Adrenal gland (tissue), 12 donors: ENCODE results near the gene TSHZ2. TPM values are rescaled to one million over a fixed set of nuclear protein-coding genes. Genes with fewer than 3 reads are reported as not detected.

Experiments
- DNase-seq, 7 donors: peaks; one replicate each; pipeline ENCODE4 v3.0.0-alpha.2; 2019 to 2020
- H3K27ac ChIP-seq, 5 donors: fragments of 200-600 bp; sonication (generic) in 4 of 5; 1 replicate in 3 of 5; 2 replicates in 2 of 5; pipeline versions ENCODE4 v1.5.1 to v1.8.0; 2016 to 2020; ENCODE audit warnings: mild to moderate bottlenecking in 1 of 5
- H3K27me3 ChIP-seq: fragments of 200-600 bp; 2 replicates; pipeline ENCODE4 v1.8.0; 2021
- H3K36me3 ChIP-seq, 2 donors: fragments of 200-600 bp; replicated peaks in 1 of 2; 1 replicate in 1 of 2; 2 replicates in 1 of 2; pipeline versions ENCODE4 v1.5.1 to v1.8.0; 2018 to 2022
- H3K4me1 ChIP-seq, 2 donors: fragments of 200-600 bp; replicated peaks in 1 of 2; 1 replicate in 1 of 2; 2 replicates in 1 of 2; pipeline versions ENCODE4 v1.5.1 to v1.8.0; 2018 to 2021
- H3K4me3 ChIP-seq, 4 donors: fragments of 200-600 bp; sonication (generic) in 3 of 4; one replicate each; pipeline ENCODE4 v1.5.1; 2016 to 2018
- H3K9me3 ChIP-seq, 3 donors: fragments of 200-600 bp; sonication (generic) in 1 of 3; replicated peaks in 1 of 3; 1 replicate in 2 of 3; 2 replicates in 1 of 3; pipeline versions ENCODE4 v1.5.1 to v1.8.0; 2016 to 2021
- CTCF ChIP-seq, 6 experiments: fragments of 450-650 bp in 4 of 6; fragments of 200-600 bp in 2 of 6; sonication (generic) in 1 of 6; IDR thresholded peaks; 1 replicate in 5 of 6; 2 replicates in 1 of 6; pipeline versions ENCODE4 v1.5.1 to v1.8.0; 2016 to 2021; ENCODE audit warnings: antibody characterized with exemption in 6 of 6, mild to moderate bottlenecking in 2 of 6, moderate library complexity in 1 of 6
- POLR2A ChIP-seq, 2 donors: fragments of 450-650 bp; IDR thresholded peaks; one replicate each; pipeline ENCODE4 v1.6.1; 2017; ENCODE audit warnings: antibody characterized with exemption in 2 of 2, mild to moderate bottlenecking in 2 of 2, moderate library complexity in 1 of 2
- WGBS, 4 donors: extraction: QIAGEN DNeasy Blood & Tissue Kit in 2 of 4; methylation state at CpG; one replicate each; pipeline versions ENCODE4 v1.1.5 to v1.1.7; 2013 to 2017; 5-methylcytosine and 5-hydroxymethylcytosine counted together
- intact Hi-C, 2 donors: fragments of 100-400 bp; cut with DNase I; formaldehyde crosslinking; loops; one replicate each; pipeline versions ENCODE4 v1.14.1 to v1.15.0; 2022 to 2023
- polyA plus RNA-seq, 3 donors: library from polyadenylated mRNA; stranded (reverse); fragments of 200-250 nt in 2 of 3; fragments of 350-450 nt in 1 of 3; fragmentation: Illumina TruSeq in 1 of 3; extraction: RNeasy Lipid Tissue Mini Kit (QIAGEN cat#74804) in 1 of 3; gene quantifications; one replicate each; pipeline ENCODE4 v1.2.3, GENCODE V29; 2013 to 2014
- total RNA-seq, 9 donors: library from RNA; depleted of rRNA in 4 of 9; stranded (reverse); fragments of >200 nt in 4 of 9; fragments of 120-200 nt in 1 of 9; fragmentation: NEBNext Ultra II Directional in 1 of 9; extraction: Animal tissue kit (Norgen Biotek cat#: 25700) in 1 of 9; gene quantifications; one replicate each; pipeline versions ENCODE4 v1.1.0 to v1.2.4, GENCODE V29; 2013 to 2023
- donor health status: healthy with polysubstance abuse.
- donor health status: Bipolar disorder and iron deficiency.
- donor health status: DM: yes; HTN: yes; CAD: no.
- donor health status: DM: no; HTN: no; CAD: no.
- donor health status: DM: no; HTN: no; CAD: no.
- donor health status: DM: yes; HTN: yes; CAD: no.

The TSHZ2 gene
- total and polyA plus RNA-seq, 12 donors, result 20.5 to 87.1 (median 52.4) TPM

DNA sequence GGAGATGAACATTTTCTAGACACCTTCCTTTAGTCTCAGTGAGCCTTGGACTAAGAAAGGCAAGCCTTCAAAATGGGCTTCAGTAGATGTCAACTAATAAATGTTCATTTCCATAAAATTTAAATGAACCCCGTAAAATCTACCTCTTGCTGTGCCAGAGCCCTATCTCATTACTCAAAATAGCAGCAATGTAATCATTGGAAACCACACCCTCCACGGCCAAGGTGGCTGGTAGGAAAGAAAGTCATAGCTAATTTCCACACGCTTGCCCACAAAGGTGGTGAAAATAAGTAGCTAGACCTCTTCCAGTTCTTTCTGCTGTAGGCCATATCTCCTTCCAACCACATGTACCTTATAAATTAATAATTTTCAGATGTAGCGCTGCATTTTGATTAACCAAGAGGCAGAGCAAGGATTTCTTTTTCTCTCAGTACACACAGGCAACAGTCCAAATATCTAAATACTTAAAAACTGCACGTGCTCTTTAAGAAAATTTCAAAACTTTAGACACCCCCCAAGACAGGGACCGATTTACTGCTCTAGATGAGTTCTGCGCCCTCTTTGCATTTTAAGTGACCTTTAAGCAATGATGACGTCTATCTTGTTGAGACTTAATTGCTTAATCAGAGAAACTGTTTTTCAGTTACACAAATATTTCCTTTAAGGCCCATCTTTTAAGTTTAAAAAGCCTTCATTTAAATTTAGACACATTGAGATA, 330.7 kb downstream of the TSHZ2 start:
- H3K27me3 ChIP-seq, result no peaks in the 10 kb centered on the region
- H3K4me3 ChIP-seq, result no peak overlapping the region
- no peak for TF ChIP-seq CTCF (IDR thresholded peaks at IDR 0.05)
- DNase-seq, result no peak
- intact Hi-C loops, result no loop called here
- no peaks in the 10 kb centered on the region for H3K4me1 ChIP-seq
- 85 to 91% (median 88%) methylated on average over 8 of the region's 8 CpGs for WGBS, 4 donors
- H3K27ac ChIP-seq, result no peak overlapping the region
- no peaks in the 10 kb centered on the region for H3K9me3 ChIP-seq
- H3K36me3 ChIP-seq, result no peaks in the 10 kb centered on the region

DNA sequence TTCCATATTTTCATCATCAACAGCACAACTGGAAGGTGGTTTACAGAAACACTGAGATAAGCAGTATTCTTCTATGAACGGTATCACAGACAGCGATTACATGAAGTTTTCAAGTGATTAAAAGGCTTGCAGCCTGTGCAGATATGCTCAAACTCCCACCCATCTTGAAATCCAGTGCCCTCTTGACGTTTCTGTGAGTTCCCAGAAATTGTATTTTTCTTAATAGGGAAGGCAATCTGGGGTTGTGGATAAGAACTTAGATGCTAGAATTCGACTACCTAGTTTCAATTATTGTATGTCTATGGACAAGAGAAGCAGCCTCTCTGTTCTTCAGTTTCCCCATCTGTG, 331.2 kb downstream of the TSHZ2 start:
- H3K27me3 ChIP-seq, result no peaks in the 10 kb centered on the region
- intact Hi-C loops, result no loop called here
- WGBS, 4 donors, result 65 to 82% (median 76%) methylated on average over 4 of the region's 4 CpGs
- DNase-seq, result no peak
- no peaks in the 10 kb centered on the region for H3K36me3 ChIP-seq
- no peak overlapping the region for H3K4me3 ChIP-seq
- H3K27ac ChIP-seq, result no peak overlapping the region
- H3K9me3 ChIP-seq, result no peaks in the 10 kb centered on the region
- no peak for TF ChIP-seq CTCF (IDR thresholded peaks at IDR 0.05)
- no peak for TF ChIP-seq POLR2A (IDR thresholded peaks at IDR 0.05)
- H3K4me1 ChIP-seq, result no peaks in the 10 kb centered on the region

DNA sequence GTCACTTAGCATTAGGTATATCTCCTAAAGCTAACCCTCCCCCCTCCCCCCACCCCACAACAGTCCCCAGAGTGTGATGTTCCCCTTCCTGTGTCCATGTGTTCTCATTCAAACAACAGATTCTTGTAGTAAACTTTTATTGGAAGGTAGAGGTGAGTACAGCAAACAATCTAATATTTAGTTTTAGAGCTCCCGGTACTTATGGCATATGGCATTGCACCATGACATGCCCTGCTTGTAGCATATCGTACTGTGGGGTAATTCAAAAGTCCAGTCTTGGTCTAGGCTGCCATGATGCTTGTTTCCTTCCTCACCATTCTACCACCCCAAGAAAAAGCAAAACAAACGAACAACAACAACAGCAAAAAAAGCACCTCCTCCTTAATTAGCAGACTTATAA, 332.0 kb downstream of the TSHZ2 start:
- intact Hi-C loops, result no loop called here
- no peak for TF ChIP-seq CTCF (IDR thresholded peaks at IDR 0.05)
- no peak for TF ChIP-seq POLR2A (IDR thresholded peaks at IDR 0.05)
- H3K4me3 ChIP-seq, result no peak overlapping the region
- H3K36me3 ChIP-seq, result no peaks in the 10 kb centered on the region
- H3K9me3 ChIP-seq, result no peaks in the 10 kb centered on the region
- 90 to 98% (median 97%) methylated on average over 3 of the region's 3 CpGs for WGBS, 4 donors
- no peak for DNase-seq
- no peaks in the 10 kb centered on the region for H3K4me1 ChIP-seq
- no peak overlapping the region for H3K27ac ChIP-seq
- H3K27me3 ChIP-seq, result no peaks in the 10 kb centered on the region

DNA sequence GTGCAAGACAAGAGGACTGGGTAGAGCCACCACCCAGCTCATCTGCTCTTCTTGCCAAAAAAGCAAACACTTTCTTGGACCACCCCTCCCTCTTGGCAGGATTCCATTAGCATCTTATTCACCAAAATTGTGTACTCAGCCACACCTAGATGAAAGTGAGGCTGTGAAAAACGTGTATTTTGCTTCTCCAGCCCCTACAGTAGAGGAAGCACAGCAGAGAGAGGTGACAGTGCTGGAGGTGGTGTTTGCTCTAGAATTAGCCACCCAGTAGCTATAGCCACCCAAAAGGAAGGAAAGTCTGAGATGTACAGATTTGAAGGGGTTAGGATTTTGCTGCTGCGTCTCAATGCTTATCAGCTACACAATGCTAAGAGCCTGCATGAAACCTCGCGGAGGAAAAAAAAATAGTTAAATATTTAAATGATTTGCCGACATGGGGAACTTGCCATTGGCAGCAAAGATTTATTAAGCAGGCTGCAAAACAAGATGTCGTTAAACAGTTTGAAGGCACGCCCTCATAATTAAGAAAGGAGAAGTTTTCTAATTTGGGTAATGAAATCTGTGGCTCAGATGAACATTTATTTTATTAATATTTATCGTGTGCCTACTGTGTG, 334.1 kb downstream of the TSHZ2 start:
- no peaks in the 10 kb centered on the region for H3K9me3 ChIP-seq
- WGBS, 4 donors, result 69 to 76% (median 73%) methylated on average over 8 of the region's 8 CpGs
- H3K4me3 ChIP-seq, result no peak overlapping the region
- TF ChIP-seq CTCF (IDR thresholded peaks at IDR 0.05), result no peak
- TF ChIP-seq POLR2A (IDR thresholded peaks at IDR 0.05), result no peak
- intact Hi-C loops, result no loop called here
- H3K36me3 ChIP-seq, result no peaks in the 10 kb centered on the region
- H3K27me3 ChIP-seq, result no peaks in the 10 kb centered on the region
- no peak overlapping the region for H3K27ac ChIP-seq
- DNase-seq, result no peak
- no peaks in the 10 kb centered on the region for H3K4me1 ChIP-seq
